Measurements from ENCODE around the gene RFC3. TPM values are rescaled to one million over a fixed set of nuclear protein-coding genes. Genes with fewer than 3 reads are reported as not detected.
A peak's percentile ranks its signal among the peaks of the same experiment; 100 is the strongest.

RFC3 gene
- total RNA-seq, 1 experiment from 2014 or later = 321 TPM

Small RNA genes lying within 50 kb of the gene (small RNA-seq; reads per million reads assigned to genes)
- gene RNU5A-4P = 2.3 reads per million, percentile 56 among the genes with 10 or more reads in this experiment
